GM23338 (cell line): ENCODE measurements around the gene ZC3H12C. TPM values are rescaled to one million over a fixed set of nuclear protein-coding genes. Genes with fewer than 3 reads are reported as not detected.

Source experiments
- CTCF ChIP-seq, 2 experiments: fragments of 200-600 bp in 1 of 2; sonication (generic) in 1 of 2; conservative IDR thresholded peaks; 2 replicates each; pipeline versions ENCODE4 v1.5.1 to v1.6.1; 2016 to 2017; ENCODE audit warnings: antibody characterized with exemption in 2 of 2, low read depth in 2 of 2, mild to moderate bottlenecking in 2 of 2, moderate library complexity in 1 of 2
- EZH2 ChIP-seq: fragments of 200-600 bp; sonication (generic); IDR thresholded peaks from one replicate; pipeline ENCODE4 v1.8.0; 2017; ENCODE audit warnings: antibody characterized with exemption, mild to moderate bottlenecking, low read depth; ENCODE audit not compliant: unreplicated experiment
- JUNB ChIP-seq: IDR thresholded peaks from one replicate; pipeline ENCODE4 v1.6.1; 2016; ENCODE audit warnings: antibody characterized with exemption; ENCODE audit not compliant: unreplicated experiment
- REST ChIP-seq: IDR thresholded peaks from one replicate; pipeline ENCODE4 v1.6.1; 2018; ENCODE audit warnings: antibody characterized with exemption; ENCODE audit not compliant: unreplicated experiment
- ZNF331 ChIP-seq: fragments of 250-450 bp; sonication (Bioruptor Pico); IDR thresholded peaks from 2 replicates; pipeline ENCODE4 v1.5.0; 2020; ENCODE audit warnings: low read depth, mild to moderate bottlenecking, moderate library complexity
- ZNF462 ChIP-seq: fragments of 250-450 bp; sonication (Bioruptor Pico); IDR thresholded peaks from 2 replicates; pipeline ENCODE4 v1.5.0; 2020; ENCODE audit warnings: mild to moderate bottlenecking, moderate library complexity
- polyA plus RNA-seq: library from polyadenylated mRNA; unstranded; fragments of >200 nt; fragmentation: Nextera tagmentation; extraction: Ambion mirVana; gene quantifications from 2 replicates; pipeline ENCODE4 v1.2.1, GENCODE V29; 2016
- total RNA-seq: library from RNA; depleted of rRNA; stranded (reverse); fragments of >200 nt; shearing (Covaris generic); gene quantifications from 2 replicates; pipeline ENCODE4 v1.2.3, GENCODE V29; 2014

The ZC3H12C gene
- total and polyA plus RNA-seq, 2 experiments from 2014 or later: 0.55 to 2.4 TPM

GRCh38 chr11:110100476-110101240, 7.5 kb downstream of the ZC3H12C start (continued):
- TF ChIP-seq ZNF462 (CRISPR knock-in tag) (no peak), JUNB (no peak), CTCF (conservative IDR thresholded peaks at IDR 0.05; ENCODE audit: low read depth in 2 of 2) (no peak), REST (no peak), EZH2 (no peak), ZNF331 (CRISPR knock-in tag) (no peak)
